ENCODE results near the gene CENPL.
"Not testable (repeated sequence)": the region's sequence is repeated elsewhere in the genome, so short reads cannot be mapped to it uniquely, and the experiment has no call there.

DNA sequence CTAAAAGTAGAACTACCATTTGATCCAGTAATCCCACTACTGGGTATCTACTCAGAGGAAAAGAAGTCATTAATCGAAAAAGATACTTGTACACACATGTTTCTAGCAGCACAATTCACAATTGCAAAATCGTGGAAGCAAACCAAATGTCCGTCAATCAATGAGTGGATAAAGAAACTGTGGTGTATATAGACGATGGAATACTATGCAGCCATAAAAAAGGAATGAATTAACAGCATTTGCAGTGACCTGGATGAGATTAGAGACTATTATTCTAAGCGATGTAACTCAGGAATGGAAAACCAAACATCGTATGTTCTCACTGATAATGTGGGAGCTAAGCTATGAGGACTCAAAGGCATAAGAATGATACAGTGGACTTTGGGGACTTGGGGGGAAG is 60.4 kb downstream of the CENPL start:
- TF ChIP-seq YY1 (IDR thresholded peaks at IDR 0.05; ENCODE audit: low read depth, low read length); RNF2 (IDR thresholded peaks at IDR 0.05; ENCODE audit: borderline replicate concordance, low read depth, low read length, missing control alignments, poor library complexity, severe bottlenecking); RBBP5 (IDR thresholded peaks at IDR 0.05; ENCODE audit: borderline replicate concordance, low read depth, low read length); SIRT6 (IDR thresholded peaks at IDR 0.05; ENCODE audit: low read length); EZH2 (IDR thresholded peaks at IDR 0.05; ENCODE audit: low read depth, low read length, severe bottlenecking); CHD2 (IDR thresholded peaks at IDR 0.05; ENCODE audit: low read length); RAD21 (IDR thresholded peaks at IDR 0.05 in 1 of 2, conservative IDR thresholded peaks at IDR 0.05 in 1 of 2; ENCODE audit: low read depth in 2 of 2, low read length in 2 of 2); CBX5 (IDR thresholded peaks at IDR 0.05; ENCODE audit: low read depth, low read length); GABPA (IDR thresholded peaks at IDR 0.05; ENCODE audit: borderline replicate concordance, insufficient read depth, low read length): not testable (repeated sequence)
- TF ChIP-seq, protein P1, sequence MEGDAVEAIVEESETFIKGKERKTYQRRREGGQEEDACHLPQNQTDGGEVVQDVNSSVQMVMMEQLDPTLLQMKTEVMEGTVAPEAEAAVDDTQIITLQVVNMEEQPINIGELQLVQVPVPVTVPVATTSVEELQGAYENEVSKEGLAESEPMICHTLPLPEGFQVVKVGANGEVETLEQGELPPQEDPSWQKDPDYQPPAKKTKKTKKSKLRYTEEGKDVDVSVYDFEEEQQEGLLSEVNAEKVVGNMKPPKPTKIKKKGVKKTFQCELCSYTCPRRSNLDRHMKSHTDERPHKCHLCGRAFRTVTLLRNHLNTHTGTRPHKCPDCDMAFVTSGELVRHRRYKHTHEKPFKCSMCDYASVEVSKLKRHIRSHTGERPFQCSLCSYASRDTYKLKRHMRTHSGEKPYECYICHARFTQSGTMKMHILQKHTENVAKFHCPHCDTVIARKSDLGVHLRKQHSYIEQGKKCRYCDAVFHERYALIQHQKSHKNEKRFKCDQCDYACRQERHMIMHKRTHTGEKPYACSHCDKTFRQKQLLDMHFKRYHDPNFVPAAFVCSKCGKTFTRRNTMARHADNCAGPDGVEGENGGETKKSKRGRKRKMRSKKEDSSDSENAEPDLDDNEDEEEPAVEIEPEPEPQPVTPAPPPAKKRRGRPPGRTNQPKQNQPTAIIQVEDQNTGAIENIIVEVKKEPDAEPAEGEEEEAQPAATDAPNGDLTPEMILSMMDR (IDR thresholded peaks at IDR 0.05; ENCODE audit: control extremely low read depth in 1 of 3, insufficient read depth in 1 of 3, low read depth in 1 of 3, low read length in 3 of 3): not testable (repeated sequence)
